Calu3 (cell line): ENCODE data around the gene ZWILCH. TPM values are rescaled to one million over a fixed set of nuclear protein-coding genes. Genes with fewer than 3 reads are reported as not detected.

ENCODE experiments used
- BruUV-seq: library from RNA; stranded (reverse); fragments of 400-500 nt; replicated peaks from 2 replicates; lab custom pipeline; 2021; lab: Mats Ljungman, UMichigan
- CTCF ChIA-PET: fragments of 300-600 bp; sonication (Branson Sonifier 250); formaldehyde crosslinking; loops from one replicate; lab custom pipeline; 2022; ENCODE audit warnings: antibody characterized with exemption; lab: Charles Lee
- DNase-seq: peaks from one replicate; pipeline ENCODE4 v3.0.0; 2022
- H3K27ac Mint-ChIP-seq: one replicate; pipeline ENCODE4 v1.8.0; 2022; ENCODE audit warnings: mixed read lengths; ENCODE audit not compliant: unreplicated experiment
- H3K27me3 Mint-ChIP-seq: one replicate; pipeline ENCODE4 v1.8.0; 2022; ENCODE audit warnings: mixed read lengths; ENCODE audit not compliant: unreplicated experiment
- H3K36me3 Mint-ChIP-seq: one replicate; pipeline ENCODE4 v1.8.0; 2022; ENCODE audit warnings: mild to moderate bottlenecking, moderate library complexity, mixed read lengths; ENCODE audit not compliant: insufficient read depth, unreplicated experiment
- H3K4me1 Mint-ChIP-seq: one replicate; pipeline ENCODE4 v1.8.0; 2022; ENCODE audit warnings: mild to moderate bottlenecking, low read depth, mixed read lengths; ENCODE audit not compliant: unreplicated experiment
- H3K4me3 Mint-ChIP-seq: one replicate; pipeline ENCODE4 v1.8.0; 2022; ENCODE audit warnings: mild to moderate bottlenecking, low read depth, moderate library complexity, mixed read lengths; ENCODE audit not compliant: unreplicated experiment
- H3K9me3 Mint-ChIP-seq: one replicate; pipeline ENCODE4 v1.8.0; 2022; ENCODE audit warnings: low read depth, mixed read lengths; ENCODE audit not compliant: unreplicated experiment
- CTCF ChIP-seq: fragments of 200-600 bp; IDR thresholded peaks from one replicate; pipeline ENCODE4 v1.8.0; 2022; ENCODE audit warnings: antibody characterized with exemption; ENCODE audit not compliant: unreplicated experiment
- intact Hi-C: fragments of 100-400 bp; cut with micrococcal nuclease; formaldehyde crosslinking; loops from one replicate; pipeline ENCODE4 v1.10.0; 2022; ENCODE audit not compliant: unreplicated experiment
- total RNA-seq: library from RNA; stranded (reverse); gene quantifications from 2 replicates; pipeline ENCODE4 v1.2.3, GENCODE V29; 2022

The ZWILCH gene
- total RNA-seq, 1 experiment from 2014 or later, result 34.5 TPM

- TSS peak; percentile 50 for BruUV-seq
- H3K9me3 Mint-ChIP-seq, result no peaks in the 10 kb centered on the region
- peak overlapping the region; percentile 76 for H3K4me3 Mint-ChIP-seq
- intact Hi-C loops, result no loop called here
- TF ChIP-seq CTCF, result no peak
- no peak for DNase-seq
- peak overlapping the region; percentile 92 for H3K27ac Mint-ChIP-seq
- H3K27me3 Mint-ChIP-seq, result no peaks in the 10 kb centered on the region
- peaks cover 66% of the 10 kb centered on the region for H3K36me3 Mint-ChIP-seq
- CTCF ChIA-PET, result interaction anchor here (0.6 kb wide), 1 partner anchor 200 kb away, joined by 3 read pairs; no protein-coding TSS in a partner anchor
- peaks cover 15% of the 10 kb centered on the region for H3K4me1 Mint-ChIP-seq
Observed at GRCh38 chr15:66503780-66504562, 1.2 kb upstream of the ZWILCH start.

- H3K36me3 Mint-ChIP-seq, result peaks cover 52% of the 10 kb centered on the region
- H3K4me1 Mint-ChIP-seq, result peaks cover 10% of the 10 kb centered on the region
- DNase-seq, result no peak
- TF ChIP-seq CTCF, result no peak
- CTCF ChIA-PET, result interaction anchor here (0.6 to 1.3 kb wide), 5 partner anchors 9 to 378 kb away, joined by 3 to 5 read pairs (median 3); partner anchors contain the start of gene MAP2K1
- BruUV-seq, result TSS peak; percentile 73
- peak overlapping the region; percentile 76 for H3K4me3 Mint-ChIP-seq
- H3K27ac Mint-ChIP-seq, result peak overlapping the region; percentile 92
- no peaks in the 10 kb centered on the region for H3K9me3 Mint-ChIP-seq
- intact Hi-C loops, result no loop called here
- H3K27me3 Mint-ChIP-seq, result no peaks in the 10 kb centered on the region
Observed at GRCh38 chr15:66505430-66505811, 295 bp downstream of the ZWILCH start.

- intact Hi-C loops, result no loop called here
- no peaks in the 10 kb centered on the region for H3K27me3 Mint-ChIP-seq
- no TSS peak for BruUV-seq
- H3K4me3 Mint-ChIP-seq, result peak overlapping the region; percentile 76
- CTCF ChIA-PET, result interaction anchor here (0.6 to 1.3 kb wide), 5 partner anchors 9 to 152 kb away, joined by 3 to 5 read pairs (median 3); partner anchors contain the start of gene MAP2K1
- DNase-seq, result no peak
- H3K9me3 Mint-ChIP-seq, result no peaks in the 10 kb centered on the region
- H3K4me1 Mint-ChIP-seq, result peaks cover 10% of the 10 kb centered on the region
- peaks cover 48% of the 10 kb centered on the region for H3K36me3 Mint-ChIP-seq
- TF ChIP-seq CTCF, result no peak
- H3K27ac Mint-ChIP-seq, result peak overlapping the region; percentile 92
Observed at GRCh38 chr15:66505818-66506217, 692 bp downstream of the ZWILCH start.

- no peak for DNase-seq
- intact Hi-C loops, result no loop called here
- CTCF ChIA-PET, result no interaction called here
- no peaks in the 10 kb centered on the region for H3K27me3 Mint-ChIP-seq
- H3K27ac Mint-ChIP-seq, result no peak overlapping the region
- peaks cover 22% of the 10 kb centered on the region for H3K36me3 Mint-ChIP-seq
- no peak for TF ChIP-seq CTCF
- no TSS peak for BruUV-seq
- no peaks in the 10 kb centered on the region for H3K9me3 Mint-ChIP-seq
- H3K4me1 Mint-ChIP-seq, result peaks cover 10% of the 10 kb centered on the region
- no peak overlapping the region for H3K4me3 Mint-ChIP-seq
Observed at GRCh38 chr15:66508293-66508883, 3.3 kb downstream of the ZWILCH start.
